Right renal cortex interstitium (tissue), 3 donors: Measurements from ENCODE around the gene CHST11. TPM values are rescaled to one million over a fixed set of nuclear protein-coding genes. Genes with fewer than 3 reads are reported as not detected.

Source experiments
- DNase-seq, 3 donors: peaks; one replicate each; pipeline ENCODE4 v3.0.0-alpha.2; 2013; ENCODE audit warnings: low read depth in 3 of 3, low spot score in 2 of 3
- polyA plus RNA-seq, 3 donors: library from polyadenylated mRNA; unstranded; fragments of 120-200 nt; gene quantifications; one replicate each; pipeline ENCODE4 v1.2.1, GENCODE V29; 2013; ENCODE audit not compliant: insufficient read length in 3 of 3

CHST11 gene
- polyA plus RNA-seq, 3 donors: 7.3 to 8.6 (median 8.0) TPM

- DNase-seq: no peak
Measured at GRCh38 chr12:104427547-104427938, 29.2 kb upstream of the CHST11 start.

GRCh38 chr12:104433061-104433460 is 23.7 kb upstream of the CHST11 start:
- DNase-seq: no peak

GRCh38 chr12:104434129-104434528 is 22.6 kb upstream of the CHST11 start:
- DNase-seq: no peak

GRCh38 chr12:104435175-104435574 is 21.6 kb upstream of the CHST11 start:
- no peak for DNase-seq

- no peak for DNase-seq
Measured at GRCh38 chr12:104435765-104436164, 21.0 kb upstream of the CHST11 start.

GRCh38 chr12:104436790-104437189 is 20.0 kb upstream of the CHST11 start:
- DNase-seq: no peak

GRCh38 chr12:104438134-104438533 is 18.6 kb upstream of the CHST11 start:
- no peak for DNase-seq

- no peak for DNase-seq
Measured at GRCh38 chr12:104439137-104439536, 17.6 kb upstream of the CHST11 start.

GRCh38 chr12:104443008-104443407 is 13.7 kb upstream of the CHST11 start:
- no peak for DNase-seq

GRCh38 chr12:104446646-104447421 is 9.9 kb upstream of the CHST11 start:
- DNase-seq: no peak

- no peak for DNase-seq
Measured at GRCh38 chr12:104448031-104448430, 8.7 kb upstream of the CHST11 start.

- DNase-seq: no peak
Measured at GRCh38 chr12:104448451-104448850, 8.3 kb upstream of the CHST11 start.

- DNase-seq: no peak
Measured at GRCh38 chr12:104450700-104451099, 6.0 kb upstream of the CHST11 start.

- DNase-seq: no peak
Measured at GRCh38 chr12:104452087-104452486, 4.7 kb upstream of the CHST11 start.

GRCh38 chr12:104453133-104453532 is 3.6 kb upstream of the CHST11 start:
- no peak for DNase-seq

GRCh38 chr12:104454997-104455396 is 1.8 kb upstream of the CHST11 start:
- no peak for DNase-seq

- DNase-seq: no peak
Measured at GRCh38 chr12:104455578-104456416, 951 bp upstream of the CHST11 start.

GRCh38 chr12:104456950-104457745 is 400 bp downstream of the CHST11 start:
- peak; percentile 57 to 76 (median 68) for DNase-seq

GRCh38 chr12:104457746-104458693 is 1.3 kb downstream of the CHST11 start:
- no peak for DNase-seq
